Fibroblast of skin of right biceps (primary cell): ENCODE data around the gene RNF34.
"Not testable (repeated sequence)": the region's sequence is repeated elsewhere in the genome, so short reads cannot be mapped to it uniquely, and the experiment has no call there.

ENCODE experiments used
- DNase-seq: peaks from one replicate; pipeline ENCODE4 v3.0.0-alpha.2; 2013

RNF34 gene, protein sequence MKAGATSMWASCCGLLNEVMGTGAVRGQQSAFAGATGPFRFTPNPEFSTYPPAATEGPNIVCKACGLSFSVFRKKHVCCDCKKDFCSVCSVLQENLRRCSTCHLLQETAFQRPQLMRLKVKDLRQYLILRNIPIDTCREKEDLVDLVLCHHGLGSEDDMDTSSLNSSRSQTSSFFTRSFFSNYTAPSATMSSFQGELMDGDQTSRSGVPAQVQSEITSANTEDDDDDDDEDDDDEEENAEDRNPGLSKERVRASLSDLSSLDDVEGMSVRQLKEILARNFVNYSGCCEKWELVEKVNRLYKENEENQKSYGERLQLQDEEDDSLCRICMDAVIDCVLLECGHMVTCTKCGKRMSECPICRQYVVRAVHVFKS

GRCh38 chr12:121399391-121400331 is at the start of gene RNF34:
TSS of gene RNF34 (plus strand) at chr12:121400118. CDS start at chr12:121400213, 95 bp downstream.
- DNase-seq: peak; percentile 99

DNA sequence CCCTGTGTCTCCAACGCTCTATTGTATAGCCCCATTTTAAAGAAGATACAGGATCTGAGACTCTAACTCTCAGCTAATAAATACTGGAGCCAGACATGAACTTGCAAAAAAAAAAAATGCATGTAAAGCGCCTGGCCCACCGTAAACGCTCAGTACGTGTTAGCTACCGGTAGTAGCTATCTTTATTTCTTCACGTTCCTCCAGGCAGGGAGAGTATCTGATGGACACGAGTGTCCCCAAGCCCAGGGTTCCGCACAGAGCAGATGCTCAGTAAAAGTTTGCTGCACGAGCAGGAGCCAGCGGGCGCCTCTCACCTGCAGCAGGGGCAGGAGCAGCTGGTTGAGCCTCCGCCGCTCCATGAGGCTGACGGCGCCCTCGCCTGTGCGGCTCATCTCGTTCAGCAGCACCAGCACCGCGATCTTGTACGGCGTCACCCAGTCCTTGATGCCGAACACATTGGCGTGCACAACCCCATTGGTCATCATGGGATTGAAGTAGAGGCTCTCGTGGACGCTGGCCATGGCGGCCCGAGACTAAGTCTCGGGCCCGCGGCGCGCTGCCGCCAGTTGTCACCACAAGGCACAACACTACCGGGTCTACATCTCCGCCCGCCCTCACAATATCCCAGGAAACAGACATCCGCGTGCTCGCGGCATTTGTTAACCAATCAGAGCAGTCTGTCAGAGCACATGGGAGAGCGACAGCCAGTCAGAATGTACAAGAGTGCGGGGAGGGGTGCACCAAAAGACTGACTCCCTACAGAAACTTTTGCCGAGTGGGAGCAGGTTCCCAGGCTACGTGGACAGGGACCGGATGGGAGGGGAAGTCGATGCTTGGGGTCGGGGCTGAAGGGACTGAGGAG is 47.9 kb upstream of the RNF34 start, which contains the start of gene ANAPC5:
TSS of gene ANAPC5 (minus strand) at position 592 of the 862 bp plus-strand sequence. CDS start at position 521, 71 bp downstream.
- peak; percentile 99 for DNase-seq

- DNase-seq: no peak
Measured at GRCh38 chr12:121352682-121353018, 47.3 kb upstream of the RNF34 start.

GRCh38 chr12:121355818-121356217 is 44.1 kb upstream of the RNF34 start:
- no peak for DNase-seq

DNA sequence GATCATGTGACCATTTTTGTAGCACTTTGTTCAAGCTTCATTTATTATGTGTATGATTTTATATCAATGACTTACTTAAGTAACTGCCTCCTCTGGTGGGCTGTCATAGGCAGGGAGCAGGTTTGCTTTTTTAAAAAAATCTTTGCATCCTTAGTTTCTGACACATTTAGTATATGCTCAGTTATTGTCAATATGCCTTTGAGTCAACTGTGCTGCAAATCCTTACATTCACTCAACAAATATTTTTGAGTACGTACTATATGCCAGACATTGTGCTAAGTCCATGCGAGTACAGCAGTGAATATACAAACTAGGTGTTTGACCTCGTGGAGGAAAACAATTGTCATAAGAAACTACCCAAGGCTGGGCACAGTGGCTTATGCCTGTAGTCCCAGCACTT is 43.3 kb upstream of the RNF34 start:
- no peak for DNase-seq

DNA sequence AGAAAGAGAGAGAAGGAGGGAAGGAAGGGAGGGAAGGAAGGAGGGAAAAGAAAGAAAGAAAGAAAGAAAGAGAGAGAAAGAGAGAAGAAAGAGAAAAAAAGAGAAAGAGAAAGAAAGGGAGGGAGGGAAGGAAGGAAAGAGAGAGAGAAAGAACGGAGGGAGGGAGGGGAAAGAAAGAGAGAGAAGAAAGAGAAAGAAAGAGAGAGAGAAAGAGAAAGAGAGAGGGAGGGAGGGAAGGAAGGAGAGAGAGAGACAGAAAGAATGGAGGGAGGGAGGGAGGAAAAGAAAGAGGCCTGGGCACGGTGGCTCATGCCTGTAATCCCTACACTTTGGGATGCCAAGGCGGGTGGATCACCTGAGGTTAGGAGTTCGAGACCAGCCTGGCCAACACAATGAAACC is 42.6 kb upstream of the RNF34 start:
- no peak for DNase-seq

DNA sequence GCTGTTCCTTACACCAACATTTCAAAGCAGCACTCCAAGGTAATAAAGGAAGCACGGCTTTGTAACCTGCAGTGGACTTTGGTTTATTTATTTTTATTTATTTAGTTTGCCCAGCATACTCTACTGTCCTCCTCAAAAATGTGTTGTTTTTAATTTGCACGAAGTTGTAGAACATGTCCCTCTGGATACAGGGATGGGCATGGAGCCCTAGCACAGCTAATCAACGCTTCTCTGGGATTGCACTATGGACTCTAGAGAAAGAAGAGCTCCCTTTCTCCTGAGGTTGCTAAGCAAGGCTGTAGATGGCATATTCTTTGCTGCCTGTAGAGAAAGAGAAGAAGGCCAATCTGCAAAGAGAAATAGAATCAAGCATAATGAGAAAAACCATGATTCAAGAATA is 41.8 kb upstream of the RNF34 start:
- no peak for DNase-seq

DNA sequence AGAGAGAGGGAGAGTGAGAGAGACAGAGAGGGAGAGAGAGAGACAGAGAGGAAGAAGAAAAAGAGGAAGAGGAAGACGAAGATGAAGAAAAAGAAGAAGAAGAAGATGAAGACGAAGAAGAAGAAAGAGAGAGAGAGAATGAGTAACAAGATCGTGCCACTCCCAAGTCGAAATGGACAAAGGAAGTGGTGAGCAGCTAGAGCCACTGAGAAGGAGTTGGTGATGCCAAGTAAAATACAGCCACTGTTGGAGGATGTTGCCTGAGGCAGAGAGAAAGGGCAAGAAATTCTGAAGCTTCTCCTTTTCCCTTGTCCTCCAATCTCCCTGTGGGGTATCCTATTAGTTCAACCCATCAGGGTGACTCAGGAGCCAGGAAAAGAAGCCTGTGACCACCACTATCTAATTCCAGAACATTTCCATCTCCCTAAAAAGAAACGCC is 35.2 kb upstream of the RNF34 start:
- DNase-seq: peak; percentile 52

- peak; percentile 48 for DNase-seq
Measured at GRCh38 chr12:121365416-121366062, 34.4 kb upstream of the RNF34 start.

DNA sequence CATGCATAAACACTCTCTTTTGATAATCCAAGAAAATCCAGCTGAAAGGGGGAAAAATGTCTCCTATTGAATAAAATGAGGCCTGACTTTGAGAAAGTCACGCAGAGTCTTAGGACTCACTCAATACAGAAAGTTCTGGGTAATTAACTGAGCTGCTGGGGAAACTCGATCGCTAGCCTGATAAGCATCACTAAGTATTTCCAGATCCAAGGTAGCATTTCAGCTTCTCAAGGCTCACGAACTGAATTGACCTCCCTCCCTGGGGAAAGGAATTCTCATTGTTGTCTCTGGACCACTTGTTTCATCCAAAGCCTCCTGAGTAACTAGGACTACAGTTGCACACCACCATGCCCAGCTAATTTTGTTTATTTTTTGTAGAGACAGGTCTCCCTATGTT is 33.9 kb upstream of the RNF34 start:
- peak; percentile 29 for DNase-seq

DNA sequence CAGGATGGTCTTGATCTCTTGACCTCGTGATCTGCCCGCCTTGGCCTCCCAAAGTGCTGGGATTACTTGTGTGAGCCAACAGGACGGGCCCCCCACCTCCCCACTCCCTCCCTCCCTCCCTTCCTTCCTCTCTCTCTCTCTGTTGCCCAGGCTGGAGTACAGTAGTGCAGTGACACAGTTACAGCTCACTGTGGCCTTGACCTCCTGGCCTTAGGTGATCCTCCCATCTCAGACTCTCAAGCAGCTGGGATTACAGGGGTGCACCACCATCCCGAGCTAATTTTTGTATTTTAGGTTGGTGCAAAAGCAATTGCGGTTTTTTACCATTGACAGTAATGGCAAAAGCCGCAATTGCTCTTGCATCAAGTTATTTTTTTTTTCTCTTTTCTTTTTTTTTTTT is 28.5 kb upstream of the RNF34 start:
- DNase-seq: no peak

DNA sequence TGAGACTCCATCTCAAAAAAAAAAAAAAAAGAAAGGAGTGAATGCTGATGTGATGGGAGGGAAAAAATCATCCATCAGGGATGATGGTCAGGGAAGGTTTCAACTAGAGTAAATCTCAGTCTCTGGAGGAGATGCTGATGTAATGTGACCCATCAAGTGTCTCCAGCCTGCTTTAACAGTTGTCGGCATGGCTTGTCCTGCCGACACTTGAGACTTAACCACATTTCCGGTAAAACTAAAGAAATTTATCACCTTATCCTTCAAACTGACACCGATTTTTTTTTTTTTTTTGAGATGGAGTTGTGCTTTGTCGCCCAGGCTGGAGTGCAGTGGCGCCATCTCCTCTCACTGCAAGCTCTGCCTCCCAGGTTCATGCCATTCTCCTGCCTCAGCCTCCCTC is 26.2 kb upstream of the RNF34 start:
- DNase-seq: no peak

GRCh38 chr12:121374336-121374735 is 25.6 kb upstream of the RNF34 start:
- not testable (repeated sequence) for DNase-seq

DNA sequence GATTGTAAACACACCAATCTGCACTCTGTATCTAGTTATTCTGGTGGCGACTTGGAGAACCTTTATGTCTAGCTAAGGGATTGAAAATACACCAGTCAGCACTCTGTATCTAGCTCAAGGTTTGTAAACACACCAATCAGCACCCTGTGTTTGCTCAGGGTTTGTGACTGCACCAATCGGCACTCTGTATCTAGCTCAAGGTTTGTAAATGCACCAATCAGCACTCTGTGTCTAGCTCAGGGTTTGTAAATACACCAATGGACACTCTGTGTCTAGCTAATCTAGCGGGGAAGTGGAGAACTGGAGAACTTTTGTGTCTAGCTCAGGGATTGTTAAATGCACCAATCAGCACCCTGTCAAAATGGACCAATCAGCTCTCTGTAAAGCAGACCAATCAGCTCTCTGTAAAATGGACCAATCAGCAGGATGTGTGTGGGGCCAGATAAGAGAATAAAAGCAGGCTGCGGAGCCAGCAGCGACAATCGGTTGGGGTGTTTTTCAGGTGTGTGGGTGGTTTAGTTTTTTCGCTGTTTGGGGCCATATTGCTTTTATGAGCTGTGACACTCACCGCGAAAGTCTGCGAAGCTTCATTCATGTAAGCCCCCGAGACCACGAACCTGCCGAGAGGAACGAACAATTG is 24.9 kb upstream of the RNF34 start:
- not testable (repeated sequence) for DNase-seq

DNA sequence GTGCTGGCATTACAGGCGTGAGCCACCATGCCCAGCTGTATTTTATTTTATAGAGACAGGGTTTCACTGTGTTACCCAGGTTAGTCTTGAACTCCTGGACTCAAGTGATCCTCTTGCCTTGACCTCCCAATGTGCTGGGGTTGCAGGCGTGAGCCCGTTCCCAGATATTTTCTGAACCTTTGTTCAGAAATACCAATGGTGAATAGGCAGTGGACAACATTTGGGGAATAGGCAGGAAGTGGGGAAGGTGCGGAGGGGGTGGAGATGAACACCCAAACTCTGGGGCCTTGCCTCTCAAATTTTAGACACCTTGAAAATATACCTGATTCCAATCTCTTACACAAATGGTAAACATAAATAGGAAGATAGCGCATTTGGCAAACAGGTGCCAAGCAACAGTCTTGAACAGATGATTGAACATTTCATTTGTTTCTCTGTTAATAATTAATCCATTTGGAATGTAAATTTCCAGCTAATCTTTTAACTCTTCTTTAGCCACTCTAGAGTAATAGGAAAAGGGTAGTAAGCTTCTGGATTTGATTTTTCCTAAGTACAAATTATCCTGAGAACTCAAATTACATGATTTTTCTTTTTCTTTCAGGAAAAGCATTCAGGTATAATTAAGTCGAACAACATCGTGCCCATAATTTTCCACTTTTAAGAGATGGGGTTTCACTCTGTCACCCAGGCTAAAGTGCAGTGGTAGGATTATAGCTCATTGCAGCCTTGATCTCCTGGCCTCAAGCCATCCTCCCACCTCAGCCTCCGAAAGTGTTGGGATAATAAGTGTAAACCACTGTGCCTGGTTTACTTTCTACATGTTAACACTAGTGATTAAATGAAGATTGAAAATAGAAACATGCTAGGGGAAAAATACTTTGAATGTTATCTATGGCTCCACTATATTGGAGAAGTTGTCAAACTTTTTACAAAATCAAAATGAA is 22.9 kb upstream of the RNF34 start:
- no peak for DNase-seq

DNA sequence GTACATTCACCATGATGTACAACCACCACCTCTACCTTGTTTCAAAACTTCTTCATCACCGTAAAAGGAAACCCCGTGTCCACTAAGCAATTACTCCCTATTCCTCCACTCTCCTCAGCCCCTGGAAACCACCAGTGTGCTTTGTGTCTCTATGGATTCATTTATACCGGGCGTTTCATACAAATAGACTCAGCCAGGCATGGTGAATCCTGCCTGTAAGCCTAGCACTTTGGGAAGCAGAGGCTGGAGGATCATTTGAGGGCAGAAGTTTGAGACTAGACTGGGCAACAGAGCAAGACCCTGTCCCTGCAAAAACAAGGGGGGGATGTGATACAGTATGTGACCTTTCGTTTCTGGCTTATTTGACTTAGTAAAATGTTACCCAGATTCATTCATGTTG is 21.2 kb upstream of the RNF34 start:
- no peak for DNase-seq

- DNase-seq: no peak
Measured at GRCh38 chr12:121379945-121380344, 20.0 kb upstream of the RNF34 start.

GRCh38 chr12:121383601-121384021 is 16.3 kb upstream of the RNF34 start:
- no peak for DNase-seq

- not testable (repeated sequence) for DNase-seq
Measured at GRCh38 chr12:121384891-121385290, 15.0 kb upstream of the RNF34 start.

DNA sequence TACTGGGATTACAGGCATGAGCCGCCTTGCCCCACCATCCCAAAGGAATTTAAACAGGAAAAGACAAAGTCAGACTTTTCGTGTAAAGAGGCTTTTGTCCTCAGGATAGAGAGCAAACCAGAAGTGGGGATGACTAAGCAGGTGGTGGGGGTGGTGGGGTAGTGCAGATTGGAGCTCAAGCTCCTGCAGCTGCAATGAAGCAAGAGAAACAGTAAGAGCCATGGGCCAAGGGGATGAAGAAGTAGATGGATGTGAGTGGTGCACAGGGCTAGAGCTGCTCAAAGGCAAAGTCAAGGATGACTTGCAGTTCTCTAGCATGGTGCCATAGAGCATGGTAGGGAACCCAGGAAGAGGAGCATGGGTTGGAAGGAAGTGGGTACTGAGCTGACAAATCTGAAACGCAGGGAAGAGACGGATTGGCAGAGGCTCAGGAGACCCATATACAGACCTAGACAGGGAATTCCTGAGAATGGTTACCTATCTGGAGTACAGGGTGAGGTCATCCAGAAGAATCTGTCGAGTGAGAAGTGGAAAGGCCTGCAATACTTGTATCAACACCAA is 11.4 kb upstream of the RNF34 start:
- DNase-seq: peak; percentile 88
